HepG2 (cell line): ENCODE results near the gene GDI1. TPM values are rescaled to one million over a fixed set of nuclear protein-coding genes. Genes with fewer than 3 reads are reported as not detected.
A peak's percentile ranks its signal among the peaks of the same experiment; 100 is the strongest.

Experiments
- ATAC-seq: fragments of 200-7000 bp; cut with Tn5 transposase; 3 replicates; pipeline ENCODE4 v1.9.1; 2020; ENCODE audit warnings: mild to moderate bottlenecking, moderate library complexity
- BruUV-seq: library from RNA; stranded (reverse); fragments of 400-500 nt; replicated peaks from 2 replicates; lab custom pipeline; 2021; lab: Mats Ljungman, UMichigan
- CTCF ChIA-PET: fragments of 300-600 bp; formaldehyde crosslinking; extraction: SDS; loops from one replicate; lab custom pipeline; 2021; ENCODE audit warnings: low total read pairs, inconsistent platforms, low intra/inter-chr PET ratio; lab: Yijun Ruan, JAX
- POLR2A ChIA-PET: fragments of 350-600 bp; sonication (Branson Sonifier 250); formaldehyde crosslinking; loops from one replicate; lab custom pipeline; 2020; ENCODE audit warnings: antibody characterized with exemption, inconsistent platforms; lab: Yijun Ruan, JAX
- DNase-seq: peaks from one replicate; pipeline ENCODE4 v3.0.0-alpha.2; 2015; ENCODE audit warnings: low spot score
- FAIRE-seq: peaks from 3 replicates; lab custom pipeline; 2011; peaks lifted over from hg19 to GRCh38; lab: Jason Lieb, UNC
- H2AFZ ChIP-seq: one replicate; pipeline ENCODE4 v1.6.1; 2011; ENCODE audit warnings: low read length, inconsistent platforms
- H3K27ac ChIP-seq: fragments of 300-600 bp; 3 replicates; pipeline ENCODE4 v1.8.0; 2011; ENCODE audit warnings: mixed run types, mild to moderate bottlenecking, mixed read lengths, low read length, inconsistent platforms; ENCODE audit not compliant: insufficient read depth; ENCODE audit errors: extremely low read length
- H3K27me3 ChIP-seq, 2 experiments: fragments of 200-600 bp in 1 of 2; 2 replicates in 1 of 2; 3 replicates in 1 of 2; pipeline versions ENCODE4 v1.6.0 to v1.8.0; 2011; ENCODE audit warnings: low read length in 2 of 2, mild to moderate bottlenecking in 2 of 2, moderate library complexity in 2 of 2, inconsistent platforms in 1 of 2; ENCODE audit not compliant: insufficient read depth in 2 of 2, control insufficient read depth in 1 of 2
- H3K36me3 ChIP-seq, 2 experiments: fragments of 200-600 bp in 1 of 2; replicated peaks in 1 of 2; 2 replicates in 1 of 2; 3 replicates in 1 of 2; pipeline versions ENCODE4 v1.5.1 to v1.8.0; 2011; ENCODE audit warnings: low read length in 2 of 2, inconsistent platforms in 1 of 2; ENCODE audit not compliant: insufficient read depth in 2 of 2, control insufficient read depth in 1 of 2
- H3K4me1 ChIP-seq: 2 replicates; pipeline ENCODE4 v1.5.1; 2012; ENCODE audit warnings: low read length, inconsistent platforms; ENCODE audit not compliant: insufficient read depth
- H3K4me2 ChIP-seq: 2 replicates; pipeline ENCODE4 v1.6.0; 2011; ENCODE audit warnings: low read depth, low read length, inconsistent platforms
- H3K4me3 ChIP-seq, 3 experiments: fragments of 200-600 bp in 1 of 3; sonication (generic), shearing (Covaris generic) in 1 of 3; replicated peaks in 1 of 3; 2 replicates each; pipeline ENCODE4 v1.5.1; 2011 to 2016; ENCODE audit warnings: low read length in 3 of 3, inconsistent platforms in 2 of 3, low read depth in 2 of 3, mild to moderate bottlenecking in 2 of 3, control low read depth in 1 of 3, mixed read lengths in 1 of 3; ENCODE audit not compliant: insufficient read depth in 1 of 3
- H3K79me2 ChIP-seq: one replicate; pipeline ENCODE4 v1.6.1; 2011; ENCODE audit warnings: low read length, inconsistent platforms; ENCODE audit not compliant: insufficient read depth
- H3K9ac ChIP-seq: 2 replicates; pipeline ENCODE4 v1.6.0; 2011; ENCODE audit warnings: mild to moderate bottlenecking, low read depth, low read length, inconsistent platforms; ENCODE audit not compliant: insufficient read depth
- H3K9me3 ChIP-seq: 2 replicates; pipeline ENCODE4 v1.5.1; 2012; ENCODE audit warnings: mild to moderate bottlenecking, low read length
- H4K20me1 ChIP-seq: 2 replicates; pipeline ENCODE4 v1.6.0; 2011; ENCODE audit warnings: inconsistent platforms, mild to moderate bottlenecking, low read length, moderate library complexity; ENCODE audit not compliant: insufficient read depth
- AGO2 ChIP-seq: fragments of 200-400 bp; formaldehyde crosslinking; optimal IDR thresholded peaks from 2 replicates; pipeline ENCODE3; 2017; ENCODE audit warnings: mild to moderate bottlenecking, low read depth, low read length, moderate library complexity
- MBD4 ChIP-seq: IDR thresholded peaks from 2 replicates; pipeline ENCODE4 v1.6.1; 2012; ENCODE audit warnings: low read length, inconsistent platforms, borderline replicate concordance
- POLR2G ChIP-seq: fragments of 200-400 bp; formaldehyde crosslinking; IDR thresholded peaks from 2 replicates; pipeline ENCODE4 v1.6.1; 2018; ENCODE audit warnings: mild to moderate bottlenecking, low read depth, low read length, moderate library complexity
- SP1 ChIP-seq, 2 experiments: fragments of 450-650 bp in 1 of 2; sonication (generic) in 1 of 2; formaldehyde crosslinking in 1 of 2; IDR thresholded peaks; 2 replicates each; pipeline versions ENCODE4 v1.4.0 to v1.6.1; 2016 to 2020; ENCODE audit warnings: missing genetic modification reagents in 1 of 2
- SUZ12 ChIP-seq: fragments of 150-350 bp; IDR thresholded peaks from 2 replicates; pipeline ENCODE4 v1.6.1; 2014; ENCODE audit warnings: low read depth, low read length
- ZNF691 ChIP-seq: sonication (generic); formaldehyde crosslinking; IDR thresholded peaks from 2 replicates; pipeline ENCODE4 v1.4.0; 2020; ENCODE audit warnings: missing genetic modification reagents, low read depth, mild to moderate bottlenecking, borderline replicate concordance
- WGBS: methylation state at CpG from one replicate; pipeline ENCODE4 v1.1.6; 2017; ENCODE audit warnings: low lambda C conversion rate; 5-methylcytosine and 5-hydroxymethylcytosine counted together
- in situ Hi-C: cut with HindIII; loops from 2 replicates; pipeline ENCODE4 v1.10.0; 2017; ENCODE audit warnings: low pct_unique_long_range_greater_than_20kb; ENCODE audit not compliant: extremely low pct_ligation_motif_present
- intact Hi-C: fragments of 100-400 bp; cut with micrococcal nuclease; formaldehyde crosslinking; loops from one replicate; pipeline ENCODE4 v1.10.0; 2022; ENCODE audit not compliant: unreplicated experiment
- polyA plus RNA-seq, 8 experiments: library from polyadenylated mRNA; depleted of rRNA in 3 of 8; stranded (reverse) in 7 of 8; unstranded in 1 of 8; fragments of >200 nt; fragmentation: Illumina TruSeq in 4 of 8; extraction: Trizol in 4 of 8; gene quantifications; 2 replicates each; pipeline versions ENCODE4 v1.2.1 to v1.2.3, GENCODE V29; 2011 to 2016; ENCODE audit warnings: low read depth in 4 of 8, missing spikeins in 1 of 8, mixed read lengths in 1 of 8; ENCODE audit not compliant: insufficient read depth in 1 of 8
- total RNA-seq, 5 experiments: library from RNA; depleted of rRNA; stranded (reverse); fragments of >200 nt; fragmentation: Illumina TruSeq; extraction: Trizol; gene quantifications; 2 replicates each; pipeline ENCODE4 v1.2.3, GENCODE V29; 2016; ENCODE audit warnings: low read depth in 1 of 5

Gene GDI1
- total and polyA plus RNA-seq, 2 of the 13 experiments (the other 11 are each of a cell fraction or from before 2014, with no cell fraction given): 17.4 to 105 TPM

DNA sequence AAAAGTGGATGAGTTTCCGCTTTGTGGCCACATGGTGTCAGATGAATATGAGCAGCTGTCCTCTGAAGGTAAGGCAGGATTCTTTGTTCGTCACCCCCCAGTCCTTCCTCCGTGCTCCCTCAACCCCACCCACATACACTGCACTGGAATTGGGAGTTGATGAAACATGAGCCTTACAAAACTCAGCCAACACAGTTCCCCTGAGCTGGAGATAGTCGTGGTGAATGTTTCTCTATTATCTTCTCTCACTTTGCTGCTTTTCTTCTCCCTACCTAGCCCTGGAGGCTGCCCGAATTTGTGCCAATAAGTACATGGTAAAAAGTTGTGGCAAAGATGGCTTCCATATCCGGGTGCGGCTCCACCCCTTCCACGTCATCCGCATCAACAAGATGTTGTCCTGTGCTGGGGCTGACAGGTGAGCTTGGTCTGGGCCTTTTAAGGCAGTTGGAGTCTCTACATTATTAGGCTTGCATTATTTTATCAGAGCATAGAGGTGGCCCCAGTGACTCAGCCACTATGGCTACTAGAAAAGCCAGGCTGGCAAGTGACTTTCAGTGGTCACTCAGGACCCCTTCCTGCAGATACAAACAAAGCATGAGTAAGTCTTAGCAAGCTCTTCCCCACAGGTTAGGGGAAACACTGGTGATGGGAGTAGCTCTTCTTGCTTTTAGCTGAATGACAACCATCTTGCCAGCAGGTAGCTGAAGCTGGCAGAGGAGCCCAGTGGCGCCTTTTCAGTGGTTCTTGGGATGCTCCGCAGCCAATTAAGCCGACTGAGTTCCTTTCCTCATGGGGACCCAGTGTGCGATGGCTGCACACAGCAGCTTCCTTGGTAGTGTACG, 37.2 kb upstream of the GDI1 start:
- H4K20me1 ChIP-seq: peaks cover 21% of the 10 kb centered on the region; the same call in 1 of the 2 replicates
- in situ Hi-C loops: loop anchor here (25.0 kb wide), 1 partner anchor 138 kb away; the partner anchor contains the start of genes G6PD and IKBKG
- ChIA-PET POLR2A (interaction anchor here (1.2 to 6.3 kb wide), 4 partner anchors 10 to 142 kb away, joined by 3 to 75 read pairs (median 16); partner anchors contain the start of genes ATP6AP1, DNASE1L1, LAGE3 and TAFAZZIN), CTCF (no interaction called here)
- 0% methylated on average over 2 of the region's 14 CpGs for WGBS
- no peak for FAIRE-seq
- peak overlapping the region; percentile 73 to 85 (median 85); a peak in 5 of 6 replicates for H3K4me3 ChIP-seq
- peak overlapping the region; percentile 98 for H3K27ac ChIP-seq
- H2AFZ ChIP-seq: no peak overlapping the region
- no peaks in the 10 kb centered on the region for H3K9me3 ChIP-seq
- H3K36me3 ChIP-seq: peaks cover 6 to 22% of the 10 kb centered on the region in 2 experiments; a peak in 4 of 5 replicates
- H3K9ac ChIP-seq: peak overlapping the region; percentile 97
- BruUV-seq: no TSS peak
- TF ChIP-seq AGO2: peak; percentile 21
- 0 out of 2 replicates have a peak, but pooled peaks have one; percentile 10 for TF ChIP-seq POLR2G
- TF ChIP-seq SP1 (IDR thresholded peaks at IDR 0.05): no peak
- no peak for TF ChIP-seq SP1 (CRISPR knock-in tag; IDR thresholded peaks at IDR 0.05)
- TF ChIP-seq MBD4: 0 out of 2 replicates have a peak, but pooled peaks have one; percentile 36
- 0 out of 2 replicates have a peak, but pooled peaks have one; percentile 8 for TF ChIP-seq ZNF691
- TF ChIP-seq SUZ12: no peak
- no peak for ATAC-seq
- DNase-seq: no peak
- intact Hi-C loops: no loop called here
- H3K27me3 ChIP-seq: no peaks in the 10 kb centered on the region; a peak in 1 of 5 replicates
- peaks cover 21% of the 10 kb centered on the region for H3K79me2 ChIP-seq
- H3K4me2 ChIP-seq: peak overlapping the region; percentile 97
- H3K4me1 ChIP-seq: peaks cover 32% of the 10 kb centered on the region
